ENCODE results near the gene AHNAK.
"Not testable (repeated sequence)": the region's sequence is repeated elsewhere in the genome, so short reads cannot be mapped to it uniquely, and the experiment has no call there.

AHNAK gene

DNA sequence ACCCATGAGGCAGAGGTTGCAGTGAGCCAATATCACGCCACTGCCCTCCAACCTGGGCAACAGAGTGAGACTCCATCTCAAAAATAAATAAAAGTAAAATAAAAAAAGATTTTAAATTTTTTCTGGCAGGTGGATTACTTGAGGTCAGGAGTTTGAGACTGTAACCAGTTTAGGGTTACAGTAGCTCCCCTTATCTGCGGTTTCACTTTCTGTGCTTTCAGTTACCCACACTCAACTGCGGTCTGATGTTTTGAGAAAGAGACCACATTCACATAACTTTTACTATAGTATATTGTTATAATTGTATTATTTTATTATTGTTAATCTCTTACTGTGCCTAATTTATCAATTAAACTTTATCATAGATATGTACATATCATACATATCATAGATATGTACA, 160.5 kb downstream of the AHNAK start:
- not testable (repeated sequence) for DNase-seq (ENCODE audit: low spot score)

DNA sequence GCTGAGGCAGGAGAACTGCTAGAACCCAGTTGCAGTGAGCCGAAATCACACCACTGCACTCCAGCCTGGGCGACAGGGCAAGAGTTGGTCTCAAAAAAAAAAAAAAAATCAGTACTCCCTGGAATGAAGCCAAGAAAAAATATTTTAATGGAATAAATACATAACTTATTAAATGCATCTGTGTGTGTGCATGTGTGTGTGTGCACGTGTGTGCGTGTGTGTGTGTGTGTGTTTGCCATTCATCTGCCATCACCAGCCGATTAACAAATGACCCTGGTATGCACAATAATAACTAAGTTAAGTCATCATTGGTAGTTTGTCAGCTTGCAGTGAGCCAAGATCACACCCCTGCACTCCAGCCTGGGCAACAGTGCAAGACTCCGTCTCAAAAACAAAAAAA, 162.8 kb downstream of the AHNAK start:
- no peak for DNase-seq (ENCODE audit: low spot score)
